GM10266 (cell line): ENCODE measurements around the gene HTR7.
"Not testable (repeated sequence)": the region's sequence is repeated elsewhere in the genome, so short reads cannot be mapped to it uniquely, and the experiment has no call there.

Experiments
- DNase-seq: peaks from one replicate; pipeline ENCODE4 v3.0.0; 2012; ENCODE audit errors: extremely low spot score
- TF ChIP-seq, protein P1 (sequence below): IDR thresholded peaks from 2 replicates; pipeline ENCODE4 v1.5.1; 2012; ENCODE audit warnings: mild to moderate bottlenecking, low read depth; ENCODE audit not compliant: control insufficient read depth, insufficient read depth; ENCODE audit errors: missing control alignments

Gene HTR7

DNA sequence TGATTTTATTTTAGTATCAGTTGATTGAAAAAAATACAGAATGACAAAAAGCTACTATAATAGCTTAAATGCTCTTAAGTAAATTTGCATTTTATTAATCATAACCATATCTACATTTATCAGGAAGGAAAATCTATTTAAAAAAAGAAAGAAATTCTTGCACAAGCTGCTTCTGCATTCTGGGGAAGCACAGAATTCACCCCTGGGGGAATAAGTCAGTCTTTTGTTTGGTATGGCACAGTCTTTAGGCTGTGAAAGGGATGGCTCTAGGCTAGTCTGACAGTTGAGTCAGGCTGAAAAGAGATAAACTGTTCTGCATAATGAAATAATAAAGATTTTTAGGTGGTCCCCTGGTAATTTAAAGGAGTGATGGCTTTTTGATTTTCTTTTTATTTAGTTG, 37.9 kb downstream of the HTR7 start:
- DNase-seq = no peak
- TF ChIP-seq, protein P1, sequence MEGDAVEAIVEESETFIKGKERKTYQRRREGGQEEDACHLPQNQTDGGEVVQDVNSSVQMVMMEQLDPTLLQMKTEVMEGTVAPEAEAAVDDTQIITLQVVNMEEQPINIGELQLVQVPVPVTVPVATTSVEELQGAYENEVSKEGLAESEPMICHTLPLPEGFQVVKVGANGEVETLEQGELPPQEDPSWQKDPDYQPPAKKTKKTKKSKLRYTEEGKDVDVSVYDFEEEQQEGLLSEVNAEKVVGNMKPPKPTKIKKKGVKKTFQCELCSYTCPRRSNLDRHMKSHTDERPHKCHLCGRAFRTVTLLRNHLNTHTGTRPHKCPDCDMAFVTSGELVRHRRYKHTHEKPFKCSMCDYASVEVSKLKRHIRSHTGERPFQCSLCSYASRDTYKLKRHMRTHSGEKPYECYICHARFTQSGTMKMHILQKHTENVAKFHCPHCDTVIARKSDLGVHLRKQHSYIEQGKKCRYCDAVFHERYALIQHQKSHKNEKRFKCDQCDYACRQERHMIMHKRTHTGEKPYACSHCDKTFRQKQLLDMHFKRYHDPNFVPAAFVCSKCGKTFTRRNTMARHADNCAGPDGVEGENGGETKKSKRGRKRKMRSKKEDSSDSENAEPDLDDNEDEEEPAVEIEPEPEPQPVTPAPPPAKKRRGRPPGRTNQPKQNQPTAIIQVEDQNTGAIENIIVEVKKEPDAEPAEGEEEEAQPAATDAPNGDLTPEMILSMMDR = no peak

DNA sequence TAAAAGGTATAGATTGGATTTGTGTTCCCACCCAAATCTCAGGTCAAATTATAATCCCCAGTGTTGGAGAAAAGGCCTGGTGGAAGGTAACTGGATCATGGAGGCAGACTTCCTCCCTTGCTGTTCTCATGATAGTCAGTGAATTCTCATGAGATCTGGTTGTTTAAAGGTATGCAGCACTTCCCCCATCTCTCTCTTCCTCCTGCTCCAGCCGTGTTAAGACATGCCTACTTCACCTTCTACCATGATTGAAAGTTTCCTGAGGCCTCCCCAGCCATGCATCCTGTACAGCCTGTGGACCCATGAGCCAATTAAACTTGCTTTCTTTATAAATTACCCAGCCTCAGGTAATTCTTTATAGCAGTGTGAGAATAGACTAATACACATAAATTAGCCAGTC, 39.1 kb downstream of the HTR7 start:
- no peak for DNase-seq
- TF ChIP-seq, protein P1 = no peak

DNA sequence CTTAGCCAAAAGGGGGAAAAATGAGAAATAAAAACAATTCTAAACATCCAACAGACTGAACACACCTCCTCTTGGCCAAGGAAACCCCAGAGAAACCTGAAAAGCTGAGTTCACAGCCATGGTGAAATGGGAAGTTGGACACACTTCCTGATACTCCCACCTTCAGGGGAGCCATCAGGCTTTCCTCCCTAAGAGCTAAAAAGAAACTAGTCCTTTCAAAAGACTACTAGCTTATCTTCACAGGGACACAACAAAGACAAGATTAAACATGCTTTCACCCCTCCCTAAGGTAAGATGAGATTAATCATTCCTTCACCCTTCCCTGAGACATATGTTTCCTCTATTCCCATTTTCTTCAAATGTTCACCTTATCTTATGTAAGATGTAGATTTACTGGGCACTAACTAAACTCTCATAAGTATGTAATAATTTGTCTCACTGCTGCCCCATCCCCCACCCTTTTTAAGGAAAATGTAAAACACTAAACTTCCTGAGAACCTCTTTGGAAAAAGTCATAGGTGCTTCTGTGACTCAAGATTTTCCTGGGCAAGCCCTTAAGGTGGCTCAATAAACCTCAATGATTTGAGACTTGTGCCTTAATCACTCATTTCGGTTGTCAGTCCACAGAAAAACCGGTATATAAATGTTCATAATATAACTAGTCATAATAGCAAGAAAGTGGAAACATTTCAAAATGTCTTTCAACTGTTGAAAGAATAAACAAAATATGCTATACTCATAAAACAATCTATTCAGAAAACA, 40.5 kb downstream of the HTR7 start:
- DNase-seq = no peak
- TF ChIP-seq, protein P1 = no peak

DNA sequence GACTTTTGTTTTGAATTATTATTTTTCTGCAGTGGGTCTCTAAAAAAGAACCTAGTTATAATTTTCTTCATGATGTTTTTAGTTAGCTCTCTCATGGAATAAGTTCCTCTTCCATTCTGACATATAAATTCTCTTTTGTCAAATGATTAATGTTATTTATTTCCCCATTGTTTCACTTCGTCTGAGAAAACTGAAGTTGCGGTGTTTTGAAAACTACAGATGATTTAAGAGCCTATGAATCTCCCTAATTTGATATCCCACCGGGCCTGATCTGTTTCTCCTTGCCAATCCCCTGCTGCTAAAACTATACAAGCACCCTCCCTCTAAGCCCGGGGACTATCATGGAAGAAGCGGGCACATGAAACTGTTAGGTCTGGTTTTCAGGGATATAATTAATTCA, 41.4 kb downstream of the HTR7 start:
- DNase-seq = no peak
- TF ChIP-seq, protein P1 = no peak

DNA sequence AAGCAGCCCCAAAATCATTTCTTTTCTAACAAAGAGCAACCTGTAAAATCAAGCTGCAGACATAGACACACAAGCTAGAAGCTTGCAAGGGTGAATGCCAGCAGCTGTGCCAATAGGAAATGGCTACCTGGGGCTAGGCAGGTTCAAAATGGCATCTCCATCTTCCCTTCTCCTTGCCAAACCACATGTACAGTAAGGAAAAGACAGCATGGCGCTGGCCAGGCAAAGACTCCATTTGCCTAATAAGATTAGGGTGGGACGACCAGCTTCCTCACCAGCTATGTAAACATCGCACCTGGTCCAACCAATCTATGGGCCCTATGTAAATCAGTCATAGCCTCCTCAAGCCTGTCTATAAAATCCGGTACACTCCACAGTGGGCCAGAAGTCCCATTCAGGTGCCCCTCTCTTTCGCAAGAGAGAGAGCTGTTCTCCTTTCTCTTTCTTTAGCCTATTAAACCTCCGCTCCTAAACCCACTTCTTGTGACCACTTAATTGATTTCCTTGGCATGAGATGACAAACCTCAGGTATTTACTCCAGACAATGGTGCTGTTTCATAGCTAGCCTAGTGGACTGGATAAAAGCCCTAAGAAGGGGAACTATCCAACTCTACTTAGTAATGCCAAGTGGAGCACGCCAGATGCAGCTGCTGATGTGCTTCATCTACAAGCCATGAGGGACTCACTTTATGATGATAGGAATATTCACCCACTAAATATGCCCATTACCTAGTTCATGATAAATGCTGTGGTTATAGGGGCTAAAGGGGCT, 44.1 kb downstream of the HTR7 start:
- no peak for DNase-seq
- TF ChIP-seq, protein P1 = no peak

DNA sequence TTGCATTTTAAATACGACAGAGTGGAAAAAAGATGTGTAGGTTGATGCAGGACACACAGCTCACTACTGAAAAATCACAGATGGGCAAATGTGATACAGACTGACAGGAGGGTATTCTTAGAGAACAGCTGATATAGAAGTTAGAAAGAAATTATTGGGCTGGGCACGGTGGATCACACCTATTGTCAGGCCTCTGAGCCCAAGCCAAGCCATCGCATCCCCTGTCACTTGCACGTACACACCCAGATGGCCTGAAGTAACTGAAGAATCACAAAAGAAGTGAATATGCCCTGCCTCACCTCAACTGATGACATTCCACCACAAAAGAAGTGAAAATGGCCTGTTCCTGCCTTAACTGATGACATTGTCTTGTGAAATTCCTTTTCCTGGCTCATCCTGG, 50.7 kb downstream of the HTR7 start:
- DNase-seq = not testable (repeated sequence)

DNA sequence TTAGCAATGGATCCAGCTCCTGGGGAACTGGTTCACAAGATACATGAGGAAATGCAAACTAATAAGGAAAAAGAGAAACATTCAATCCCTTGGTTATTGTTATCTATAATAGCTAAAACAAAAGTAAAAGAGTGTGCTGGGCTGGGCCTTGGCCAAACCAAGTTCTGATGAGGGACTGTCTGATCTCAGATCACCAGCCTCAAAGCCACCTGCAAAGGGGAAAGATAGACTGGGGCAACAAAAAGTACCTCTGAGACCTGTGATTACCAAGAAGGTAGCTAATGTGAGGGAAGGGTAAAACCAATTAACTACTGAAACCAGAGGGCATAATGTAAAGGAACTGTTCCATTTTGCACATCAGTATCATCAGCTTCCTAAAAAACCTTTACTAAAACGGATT, 51.2 kb downstream of the HTR7 start:
- no peak for DNase-seq
- TF ChIP-seq, protein P1 = no peak
